HG03060 (cell line): ENCODE measurements around the gene ACSF3.
"Not testable (repeated sequence)": the region's sequence is repeated elsewhere in the genome, so short reads cannot be mapped to it uniquely, and the experiment has no call there.

ENCODE experiments used
- ATAC-seq: cut with Tn5 transposase; IDR thresholded peaks from one replicate; pipeline ENCODE4 v1.9.1; 2021; ENCODE audit warnings: low read depth, moderate number of reproducible peaks; ENCODE audit not compliant: unreplicated experiment

Gene ACSF3

GRCh38 chr16:89092013-89092412 lies 1.6 kb upstream of the ACSF3 start:
- no peak for ATAC-seq

- ATAC-seq, result not testable (repeated sequence)
Observed at GRCh38 chr16:89093252-89093601, 425 bp upstream of the ACSF3 start.

DNA sequence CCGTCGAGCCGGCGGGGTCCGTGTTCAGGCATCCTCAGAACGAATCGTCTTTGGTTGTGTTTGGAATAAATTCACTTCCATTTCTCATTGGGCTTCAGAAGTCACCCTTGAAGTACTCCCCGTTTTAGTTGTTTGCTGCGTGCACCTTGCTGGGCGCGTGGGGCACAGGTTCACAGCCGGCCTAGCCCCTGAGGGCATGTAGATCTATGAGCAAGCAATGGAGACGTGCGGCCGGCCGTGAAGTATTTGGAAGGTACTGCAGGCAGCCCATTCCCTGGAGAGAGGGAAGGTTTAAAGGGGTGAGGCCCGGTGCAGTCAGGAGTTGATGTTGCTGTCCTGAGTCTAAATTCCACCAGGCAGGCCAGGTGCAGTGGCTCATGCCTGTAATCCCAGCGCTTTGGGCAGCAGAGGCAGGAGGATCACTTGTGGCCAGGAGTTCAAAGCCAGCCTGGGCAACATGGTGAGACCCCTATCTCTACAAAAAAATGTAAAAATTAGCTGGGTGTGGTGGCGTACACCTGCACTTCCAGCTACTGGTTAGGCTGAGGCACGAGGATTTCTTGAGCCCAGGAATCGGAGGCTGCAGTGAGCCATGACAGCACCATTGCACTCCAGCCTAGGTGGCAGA lies 714 bp downstream of the ACSF3 start:
- no peak for ATAC-seq

DNA sequence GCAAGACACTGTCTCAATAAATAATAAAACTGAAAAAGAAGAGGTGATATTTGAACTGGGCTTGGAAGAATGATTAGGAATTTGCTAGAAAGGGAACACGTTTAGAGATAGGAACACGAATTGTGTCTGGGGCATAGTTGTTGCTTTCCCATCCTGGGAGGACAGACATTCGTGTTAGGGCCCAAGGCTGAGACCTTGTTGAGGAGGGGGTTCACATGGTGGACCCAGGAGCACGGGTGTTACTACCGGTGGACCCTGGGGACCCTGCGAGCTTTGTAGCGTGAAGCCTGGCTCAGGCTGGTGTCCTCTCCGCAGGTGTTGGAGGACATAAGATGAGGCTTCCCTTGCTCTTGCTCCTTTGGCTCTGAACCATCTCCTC lies 1.2 kb downstream of the ACSF3 start:
- no peak for ATAC-seq

DNA sequence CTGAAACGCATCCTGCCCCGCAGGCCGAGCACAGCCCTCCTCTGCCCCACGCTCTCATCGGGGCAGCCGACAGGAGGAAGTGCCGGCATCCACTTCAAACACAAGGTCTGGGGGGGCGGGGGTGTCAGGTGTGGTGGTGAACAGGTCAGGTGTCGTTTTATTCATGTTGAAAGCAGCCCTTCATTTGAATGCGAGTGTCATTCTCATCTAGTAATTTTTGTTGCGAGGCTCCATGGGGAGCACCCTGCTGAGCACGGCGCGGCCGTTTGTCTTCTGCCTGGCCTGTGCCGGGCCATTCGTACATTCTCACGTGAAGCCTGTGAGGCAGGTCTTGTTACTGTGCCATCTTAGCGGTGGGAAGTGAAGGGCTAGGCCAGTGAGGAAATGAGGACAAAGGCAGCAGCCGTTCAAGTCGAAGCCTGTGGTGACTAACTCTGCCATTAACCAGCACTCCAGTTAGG lies 1.9 kb downstream of the ACSF3 start:
- ATAC-seq, result no peak

- no peak for ATAC-seq
Observed at GRCh38 chr16:89096042-89096717, 2.5 kb downstream of the ACSF3 start.

DNA sequence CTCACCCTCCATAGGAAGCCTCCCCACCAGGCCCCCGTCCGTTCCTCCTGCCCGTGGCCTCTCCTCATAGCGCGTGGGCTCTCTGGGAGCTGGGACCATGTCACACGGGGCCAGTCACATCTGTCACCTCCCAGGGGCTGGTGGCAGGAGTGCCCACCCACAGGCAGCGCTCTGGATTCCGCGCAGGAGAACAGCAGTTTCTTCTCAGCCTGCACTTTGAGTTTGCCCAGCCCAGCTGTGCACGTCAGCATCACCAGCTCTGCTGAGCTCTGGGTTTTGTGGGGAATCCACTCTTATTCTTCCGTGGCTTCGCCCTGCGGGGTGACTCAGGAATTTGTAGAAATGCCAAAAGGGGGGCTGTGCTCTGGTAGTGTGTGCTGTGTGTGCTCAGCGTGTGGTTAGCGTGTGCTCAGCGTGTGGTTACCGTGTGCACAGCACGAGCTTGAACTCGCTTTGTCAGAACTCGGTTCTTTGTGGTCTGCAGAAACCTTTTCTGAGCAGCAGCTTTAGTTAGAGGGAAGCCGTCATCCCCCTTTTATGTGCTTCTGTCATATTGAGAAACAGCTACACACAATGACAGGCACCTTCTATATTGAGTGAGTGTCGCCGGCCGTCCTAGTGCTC lies 3.2 kb downstream of the ACSF3 start:
- no peak for ATAC-seq

- ATAC-seq, result no peak
Observed at GRCh38 chr16:89097392-89097772, 3.7 kb downstream of the ACSF3 start.

- no peak for ATAC-seq
Observed at GRCh38 chr16:89098767-89099430, 5.2 kb downstream of the ACSF3 start.

- ATAC-seq, result no peak
Observed at GRCh38 chr16:89099905-89100304, 6.3 kb downstream of the ACSF3 start.

DNA sequence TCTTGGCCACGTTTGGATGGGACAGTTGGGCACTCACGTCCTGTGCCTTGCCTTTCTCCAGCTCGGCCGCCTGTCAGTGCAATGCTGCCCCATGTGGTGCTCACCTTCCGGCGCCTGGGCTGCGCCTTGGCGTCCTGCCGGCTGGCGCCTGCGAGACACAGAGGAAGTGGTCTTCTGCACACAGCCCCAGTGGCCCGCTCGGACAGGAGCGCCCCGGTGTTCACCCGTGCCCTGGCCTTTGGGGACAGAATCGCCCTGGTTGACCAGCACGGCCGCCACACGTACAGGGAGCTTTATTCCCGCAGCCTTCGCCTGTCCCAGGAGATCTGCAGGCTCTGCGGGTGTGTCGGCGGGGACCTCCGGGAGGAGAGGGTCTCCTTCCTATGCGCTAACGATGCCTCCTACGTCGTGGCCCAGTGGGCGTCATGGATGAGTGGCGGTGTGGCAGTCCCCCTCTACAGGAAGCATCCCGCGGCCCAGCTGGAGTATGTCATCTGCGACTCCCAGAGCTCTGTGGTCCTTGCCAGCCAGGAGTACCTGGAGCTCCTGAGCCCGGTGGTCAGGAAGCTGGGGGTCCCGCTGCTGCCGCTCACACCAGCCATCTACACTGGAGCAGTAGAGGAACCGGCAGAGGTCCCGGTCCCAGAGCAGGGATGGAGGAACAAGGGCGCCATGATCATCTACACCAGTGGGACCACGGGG lies 7.1 kb downstream of the ACSF3 start:
- no peak for ATAC-seq

DNA sequence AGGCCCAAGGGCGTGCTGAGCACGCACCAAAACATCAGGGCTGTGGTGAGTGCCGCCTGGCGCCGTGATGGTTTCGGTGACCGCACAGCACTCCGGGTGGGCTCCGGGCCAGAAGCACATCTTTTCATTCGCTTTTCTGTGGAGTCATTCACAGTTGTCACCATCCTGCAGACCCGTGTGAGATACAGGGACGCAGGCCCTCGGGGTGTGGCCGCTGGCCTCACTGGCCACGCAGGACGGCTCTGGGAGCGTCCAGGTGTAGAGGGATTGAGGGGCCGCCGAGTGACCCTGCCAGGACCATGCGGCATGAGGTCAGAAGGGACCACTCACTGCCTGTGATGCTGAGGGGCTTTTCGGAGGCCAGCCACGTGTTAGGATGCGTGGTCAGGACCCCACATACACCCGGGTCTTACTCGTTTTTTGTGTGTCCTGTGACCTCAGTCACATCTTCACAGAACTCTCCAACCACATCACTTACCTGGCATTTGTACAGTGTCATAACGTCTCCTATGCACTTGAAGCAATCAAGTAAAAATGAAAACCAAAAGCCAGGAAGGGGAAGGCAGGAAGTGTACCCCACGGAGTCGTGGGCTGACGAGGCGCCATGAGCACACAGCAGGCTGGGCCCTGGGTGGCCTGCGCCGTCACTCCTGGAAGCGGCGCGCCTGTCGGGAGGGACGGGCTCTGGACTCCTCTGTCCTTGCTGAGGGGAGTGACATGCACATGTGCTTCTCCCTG lies 7.8 kb downstream of the ACSF3 start:
- no peak for ATAC-seq

DNA sequence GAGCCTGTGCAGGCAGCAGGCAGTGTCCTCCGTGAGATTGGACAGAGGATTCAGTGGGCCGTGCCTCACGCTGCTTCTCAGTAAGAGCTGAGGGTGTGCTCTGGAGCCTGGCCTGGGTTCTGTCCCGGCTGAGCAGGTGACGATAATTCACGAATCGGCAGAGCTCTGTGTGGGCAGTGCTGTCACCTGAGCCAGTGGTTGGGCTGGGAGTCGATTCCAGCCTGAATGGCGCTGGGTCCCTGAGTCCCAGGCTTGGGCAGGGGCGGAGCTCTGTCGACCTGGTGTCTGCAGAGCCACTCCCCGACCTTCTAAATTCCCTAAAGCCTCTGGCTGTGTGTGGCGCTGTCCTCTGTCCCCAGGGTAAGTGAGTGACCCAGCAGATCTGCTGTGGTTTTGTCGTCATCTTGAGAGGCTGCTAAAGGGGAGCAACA lies 8.4 kb downstream of the ACSF3 start:
- no peak for ATAC-seq

DNA sequence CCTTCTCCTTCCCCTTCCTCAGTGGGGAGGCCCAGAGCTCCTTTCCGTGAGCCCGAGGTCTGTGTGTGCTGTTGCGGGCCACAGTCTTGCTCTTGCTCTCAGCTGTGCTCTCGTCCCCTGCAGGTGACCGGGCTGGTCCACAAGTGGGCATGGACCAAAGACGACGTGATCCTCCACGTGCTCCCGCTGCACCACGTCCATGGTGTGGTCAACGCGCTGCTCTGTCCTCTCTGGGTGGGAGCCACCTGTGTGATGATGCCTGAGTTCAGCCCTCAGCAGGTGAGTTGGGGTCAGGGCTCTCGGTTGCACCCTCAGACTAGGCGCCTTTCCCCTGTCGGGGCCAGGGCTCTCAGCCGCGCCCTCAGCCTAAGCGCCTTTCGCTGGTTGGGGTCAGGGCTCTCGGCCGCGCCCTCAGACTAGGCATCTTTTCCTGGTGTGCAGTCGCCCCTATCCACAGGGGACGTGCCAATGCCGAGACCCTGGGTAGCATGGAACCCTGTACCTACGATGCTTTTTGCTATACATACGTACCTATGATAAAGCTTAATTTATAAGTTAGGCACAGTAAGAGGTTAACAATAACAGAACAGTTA lies 8.9 kb downstream of the ACSF3 start:
- no peak for ATAC-seq

DNA sequence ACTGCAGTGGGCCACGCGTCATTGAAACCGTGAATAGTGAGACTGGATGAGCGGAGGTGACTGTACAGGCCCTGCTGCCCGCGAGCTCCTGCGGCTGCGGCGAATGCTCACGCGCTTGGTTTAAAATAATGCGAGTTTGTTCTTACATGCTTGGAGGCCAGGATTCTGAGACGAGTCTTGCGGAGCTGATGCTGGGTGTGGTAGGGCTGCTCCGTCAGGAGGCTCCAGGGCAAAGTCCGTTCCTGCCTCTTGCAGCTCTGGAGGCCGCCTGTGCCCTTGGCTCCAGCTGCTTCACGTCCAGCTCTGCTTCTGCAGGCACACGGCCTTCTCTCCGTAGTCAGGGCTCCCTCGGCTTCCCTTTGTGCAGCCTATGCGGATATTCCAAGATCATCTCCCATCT lies 9.5 kb downstream of the ACSF3 start:
- ATAC-seq, result no peak

- ATAC-seq, result no peak
Observed at GRCh38 chr16:89103781-89104180, 10.1 kb downstream of the ACSF3 start.

DNA sequence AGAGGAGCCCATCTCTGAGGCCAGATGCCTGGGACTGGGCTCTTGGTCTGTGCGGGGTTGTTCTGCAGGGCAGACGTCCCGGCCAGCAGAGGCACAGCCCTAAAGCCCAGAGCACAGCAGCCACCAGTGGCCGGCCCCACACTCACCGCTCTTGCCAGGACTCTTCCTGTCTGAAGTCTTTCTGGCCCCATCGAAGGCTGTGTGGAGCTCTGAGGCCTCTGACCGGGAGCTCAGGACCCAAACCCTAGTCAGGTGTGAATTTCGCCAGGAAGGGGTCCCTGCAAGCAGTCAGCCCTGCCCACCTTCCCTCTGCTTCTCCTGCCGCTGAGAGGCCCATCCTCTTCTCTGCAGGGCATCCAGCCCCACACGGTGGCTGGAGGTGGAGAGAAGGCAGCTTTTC lies 10.7 kb downstream of the ACSF3 start:
- ATAC-seq, result no peak

- no peak for ATAC-seq
Observed at GRCh38 chr16:89104930-89105571, 11.4 kb downstream of the ACSF3 start.

- no peak for ATAC-seq
Observed at GRCh38 chr16:89105599-89106151, 12.0 kb downstream of the ACSF3 start.
